GM23248 (cell line): ENCODE data around the gene GPR137B.

ENCODE experiments used
- EZH2 ChIP-seq: fragments of 200-600 bp; sonication (generic); IDR thresholded peaks from 2 replicates; pipeline ENCODE4 v1.6.1; 2018; ENCODE audit warnings: antibody characterized with exemption, mild to moderate bottlenecking; ENCODE audit not compliant: insufficient read depth, poor library complexity, severe bottlenecking
- EZH2phosphoT487 ChIP-seq: fragments of 200-600 bp; sonication (generic); IDR thresholded peaks from 2 replicates; pipeline ENCODE4 v1.6.1; 2018; ENCODE audit warnings: antibody characterized with exemption, moderate library complexity, mild to moderate bottlenecking, low read depth; ENCODE audit not compliant: insufficient read depth

DNA sequence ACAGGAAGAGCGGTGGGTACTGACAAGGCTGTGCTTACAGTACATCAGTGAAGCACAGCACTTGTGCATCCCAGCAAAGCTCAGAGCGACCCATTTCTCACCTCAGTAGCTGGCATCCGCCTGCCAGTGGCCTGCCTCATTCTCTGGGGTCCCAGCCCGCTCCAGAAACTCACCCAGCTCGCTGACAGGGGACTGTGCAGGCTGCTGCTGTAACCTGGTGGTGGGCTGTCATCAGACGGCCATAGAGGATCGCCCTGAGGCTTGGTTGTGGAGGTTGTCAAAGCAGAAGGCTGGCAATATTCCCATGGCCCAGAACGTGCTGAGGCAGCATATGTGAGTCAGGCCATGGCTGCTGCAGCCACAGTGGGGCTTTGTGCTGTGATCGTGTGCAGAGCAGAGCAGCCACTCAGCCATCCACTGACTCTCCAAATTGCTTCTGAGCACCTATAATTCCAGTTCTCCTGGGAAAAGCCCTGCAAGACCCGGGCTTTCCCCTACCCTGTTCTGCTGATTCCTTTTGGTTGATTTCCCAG lies 13.6 kb upstream of the GPR137B start:
- TF ChIP-seq EZH2phosphoT487, result no peak
- no peak for TF ChIP-seq EZH2
